ENCODE data around the gene MME.

MME gene

DNA sequence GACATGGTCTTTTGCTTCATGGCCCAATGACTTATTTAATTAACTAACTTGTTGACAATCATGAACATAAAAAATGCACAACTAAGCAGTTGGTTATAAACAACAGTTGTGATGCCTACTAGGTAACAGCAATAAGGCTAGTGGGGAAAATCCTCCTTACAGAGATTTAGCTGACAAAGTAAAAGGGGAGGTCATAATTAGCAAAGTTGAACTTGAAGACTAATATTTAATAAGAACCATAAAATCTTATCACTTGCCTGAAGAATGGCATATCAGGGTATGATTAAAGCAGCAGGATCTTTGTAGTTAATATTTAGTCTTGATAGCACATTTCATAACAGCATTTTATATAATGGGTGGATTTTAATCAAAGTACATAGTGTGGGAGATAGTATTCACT, 84.2 kb downstream of the MME start:
- no peaks in the 10 kb centered on the region for H3K9me3 ChIP-seq (replicated peaks in 1 of 2; ENCODE audit: control insufficient read depth in 2 of 2, insufficient read depth in 1 of 2, low read depth in 1 of 2, low read length in 2 of 2)
- H2BK120ac ChIP-seq (ENCODE audit: low read depth, low read length): no peak overlapping the region
- no peak overlapping the region for H2BK5ac ChIP-seq (ENCODE audit: low read length)
- H4K91ac ChIP-seq (ENCODE audit: low read depth, low read length, poor library complexity): no peak overlapping the region
- no peak overlapping the region for H3K4me2 ChIP-seq (ENCODE audit: insufficient read depth, low read length, poor library complexity, severe bottlenecking)
- no peak overlapping the region for H2BK12ac ChIP-seq (ENCODE audit: low read length)
- no peaks in the 10 kb centered on the region for H3K79me1 ChIP-seq (ENCODE audit: low read depth, low read length)
- H3K36me3 ChIP-seq (replicated peaks in 1 of 2; ENCODE audit: control insufficient read depth in 2 of 2, insufficient read depth in 2 of 2, low read length in 2 of 2): no peaks in the 10 kb centered on the region
- no peaks in the 10 kb centered on the region for H3K27me3 ChIP-seq (ENCODE audit: control insufficient read depth in 3 of 3, insufficient read depth in 3 of 3, low read depth in 1 of 3, low read length in 3 of 3)
- H2BK15ac ChIP-seq (ENCODE audit: low read length): no peak overlapping the region
- no peaks in the 10 kb centered on the region for H3K4me1 ChIP-seq (ENCODE audit: control insufficient read depth in 2 of 2, insufficient read depth in 1 of 2, low read depth in 1 of 2, low read length in 2 of 2)
- H3K14ac ChIP-seq (ENCODE audit: low read length): no peak overlapping the region
- no peak overlapping the region for H2AK5ac ChIP-seq (ENCODE audit: low read depth, low read length)
- H3K27ac ChIP-seq (replicated peaks; ENCODE audit: low read length): no peak overlapping the region
- no peak for DNase-seq (ENCODE audit: low spot score)
- H3K9ac ChIP-seq (ENCODE audit: low read depth, low read length, poor library complexity): no peak overlapping the region
- H3K4ac ChIP-seq (ENCODE audit: low read length): no peak overlapping the region
- H3K18ac ChIP-seq (ENCODE audit: low read length): no peak overlapping the region
- H2AFZ ChIP-seq (ENCODE audit: low read length): no peak overlapping the region
- H3K23ac ChIP-seq (ENCODE audit: low read depth, low read length, poor library complexity): no peak overlapping the region
- H4K8ac ChIP-seq (ENCODE audit: low read depth, low read length): no peak overlapping the region
- no peak overlapping the region for H3K4me3 ChIP-seq (ENCODE audit: low read length in 2 of 2)

- H3K23ac ChIP-seq (ENCODE audit: low read depth, low read length, poor library complexity): no peak overlapping the region
- H3K9ac ChIP-seq (ENCODE audit: low read depth, low read length, poor library complexity): no peak overlapping the region
- no peaks in the 10 kb centered on the region for H3K79me1 ChIP-seq (ENCODE audit: low read depth, low read length)
- H3K36me3 ChIP-seq (replicated peaks in 1 of 2; ENCODE audit: control insufficient read depth in 2 of 2, insufficient read depth in 2 of 2, low read length in 2 of 2): no peaks in the 10 kb centered on the region
- no peak overlapping the region for H3K18ac ChIP-seq (ENCODE audit: low read length)
- H3K27me3 ChIP-seq (ENCODE audit: control insufficient read depth in 3 of 3, insufficient read depth in 3 of 3, low read depth in 1 of 3, low read length in 3 of 3): no peaks in the 10 kb centered on the region
- H2AFZ ChIP-seq (ENCODE audit: low read length): no peak overlapping the region
- H3K4me3 ChIP-seq (ENCODE audit: low read length in 2 of 2): no peak overlapping the region
- H3K9me3 ChIP-seq (replicated peaks in 1 of 2; ENCODE audit: control insufficient read depth in 2 of 2, insufficient read depth in 1 of 2, low read depth in 1 of 2, low read length in 2 of 2): no peaks in the 10 kb centered on the region
- no peak overlapping the region for H2BK12ac ChIP-seq (ENCODE audit: low read length)
- H4K91ac ChIP-seq (ENCODE audit: low read depth, low read length, poor library complexity): no peak overlapping the region
- no CpG with 5 or more reads among the region's 2 CpGs for WGBS, 2 donors (ENCODE audit: extremely low coverage in 2 of 2, insufficient read length in 2 of 2, insufficient replicate concordance in 1 of 2)
- H2BK5ac ChIP-seq (ENCODE audit: low read length): no peak overlapping the region
- no peak overlapping the region for H3K27ac ChIP-seq (replicated peaks; ENCODE audit: low read length)
- no peak overlapping the region for H3K4me2 ChIP-seq (ENCODE audit: insufficient read depth, low read length, poor library complexity, severe bottlenecking)
- H3K4me1 ChIP-seq (ENCODE audit: control insufficient read depth in 2 of 2, insufficient read depth in 1 of 2, low read depth in 1 of 2, low read length in 2 of 2): no peaks in the 10 kb centered on the region
- H2AK5ac ChIP-seq (ENCODE audit: low read depth, low read length): no peak overlapping the region
- H3K4ac ChIP-seq (ENCODE audit: low read length): no peak overlapping the region
- H3K14ac ChIP-seq (ENCODE audit: low read length): no peak overlapping the region
- no peak overlapping the region for H4K8ac ChIP-seq (ENCODE audit: low read depth, low read length)
- no peak for DNase-seq (ENCODE audit: low spot score)
- no peak overlapping the region for H2BK15ac ChIP-seq (ENCODE audit: low read length)
- H2BK120ac ChIP-seq (ENCODE audit: low read depth, low read length): no peak overlapping the region
These were observed 86.3 kb downstream of the MME start for GRCh38 chr3:155166441-155166840.

DNA sequence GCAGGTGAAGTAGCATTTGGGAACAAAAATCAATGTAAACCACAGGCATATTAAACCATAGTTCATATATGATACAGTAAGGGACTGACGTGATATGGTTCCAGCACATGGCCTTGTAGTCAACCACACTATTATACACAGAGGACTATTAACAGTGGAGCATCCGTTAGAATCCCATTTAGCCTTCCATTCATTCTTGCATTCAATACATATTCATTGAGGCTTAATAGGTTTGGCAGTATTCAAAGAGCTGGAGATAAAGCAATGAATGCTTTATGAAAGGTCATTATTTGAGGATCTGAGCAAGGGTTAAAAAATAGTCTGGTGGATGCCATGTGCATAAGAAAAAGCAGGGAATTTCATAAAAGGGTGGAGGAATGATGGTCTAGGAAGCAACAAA, 89.1 kb downstream of the MME start:
- Histone ChIP-seq H4K8ac (ENCODE audit: low read depth, low read length) (no peak overlapping the region), H3K9me3 (replicated peaks in 1 of 2; ENCODE audit: control insufficient read depth in 2 of 2, insufficient read depth in 1 of 2, low read depth in 1 of 2, low read length in 2 of 2) (no peaks in the 10 kb centered on the region), H3K9ac (ENCODE audit: low read depth, low read length, poor library complexity) (no peak overlapping the region), H4K91ac (ENCODE audit: low read depth, low read length, poor library complexity) (no peak overlapping the region), H2AK5ac (ENCODE audit: low read depth, low read length) (no peak overlapping the region), H3K27me3 (ENCODE audit: control insufficient read depth in 3 of 3, insufficient read depth in 3 of 3, low read depth in 1 of 3, low read length in 3 of 3) (no peaks in the 10 kb centered on the region), H3K27ac (replicated peaks; ENCODE audit: low read length) (no peak overlapping the region), H3K4ac (ENCODE audit: low read length) (no peak overlapping the region), H3K23ac (ENCODE audit: low read depth, low read length, poor library complexity) (no peak overlapping the region), H3K4me2 (ENCODE audit: insufficient read depth, low read length, poor library complexity, severe bottlenecking) (no peak overlapping the region), H2BK5ac (ENCODE audit: low read length) (no peak overlapping the region), H3K79me1 (ENCODE audit: low read depth, low read length) (no peaks in the 10 kb centered on the region), H2BK120ac (ENCODE audit: low read depth, low read length) (no peak overlapping the region), H3K14ac (ENCODE audit: low read length) (no peak overlapping the region), H2AFZ (ENCODE audit: low read length) (no peak overlapping the region), H3K4me3 (ENCODE audit: low read length in 2 of 2) (no peak overlapping the region), H3K36me3 (replicated peaks in 1 of 2; ENCODE audit: control insufficient read depth in 2 of 2, insufficient read depth in 2 of 2, low read length in 2 of 2) (no peaks in the 10 kb centered on the region), H2BK15ac (ENCODE audit: low read length) (no peak overlapping the region), H3K4me1 (ENCODE audit: control insufficient read depth in 2 of 2, insufficient read depth in 1 of 2, low read depth in 1 of 2, low read length in 2 of 2) (no peaks in the 10 kb centered on the region), H2BK12ac (ENCODE audit: low read length) (no peak overlapping the region), H3K18ac (ENCODE audit: low read length) (no peak overlapping the region)
- no peak for DNase-seq (ENCODE audit: low spot score)
- WGBS, 2 donors (ENCODE audit: extremely low coverage in 2 of 2, insufficient read length in 2 of 2, insufficient replicate concordance in 1 of 2): no CpG with 5 or more reads among the region's 2 CpGs

GRCh38 chr3:155173771-155174170, 93.7 kb downstream of the MME start:
- H3K27ac ChIP-seq (replicated peaks; ENCODE audit: low read length): no peak overlapping the region
- H3K4me1 ChIP-seq (ENCODE audit: control insufficient read depth in 2 of 2, insufficient read depth in 1 of 2, low read depth in 1 of 2, low read length in 2 of 2): no peaks in the 10 kb centered on the region
- H2BK12ac ChIP-seq (ENCODE audit: low read length): no peak overlapping the region
- no peak overlapping the region for H2BK5ac ChIP-seq (ENCODE audit: low read length)
- no peaks in the 10 kb centered on the region for H3K27me3 ChIP-seq (ENCODE audit: control insufficient read depth in 3 of 3, insufficient read depth in 3 of 3, low read depth in 1 of 3, low read length in 3 of 3)
- no peak overlapping the region for H3K14ac ChIP-seq (ENCODE audit: low read length)
- no peak overlapping the region for H4K8ac ChIP-seq (ENCODE audit: low read depth, low read length)
- H3K9ac ChIP-seq (ENCODE audit: low read depth, low read length, poor library complexity): no peak overlapping the region
- H3K4ac ChIP-seq (ENCODE audit: low read length): no peak overlapping the region
- DNase-seq (ENCODE audit: low spot score): no peak
- no peak overlapping the region for H3K4me3 ChIP-seq (ENCODE audit: low read length in 2 of 2)
- H4K91ac ChIP-seq (ENCODE audit: low read depth, low read length, poor library complexity): no peak overlapping the region
- no peak overlapping the region for H2BK120ac ChIP-seq (ENCODE audit: low read depth, low read length)
- H3K18ac ChIP-seq (ENCODE audit: low read length): no peak overlapping the region
- no peaks in the 10 kb centered on the region for H3K79me1 ChIP-seq (ENCODE audit: low read depth, low read length)
- no peak overlapping the region for H2BK15ac ChIP-seq (ENCODE audit: low read length)
- H2AK5ac ChIP-seq (ENCODE audit: low read depth, low read length): no peak overlapping the region
- H2AFZ ChIP-seq (ENCODE audit: low read length): no peak overlapping the region
- no peaks in the 10 kb centered on the region for H3K36me3 ChIP-seq (replicated peaks in 1 of 2; ENCODE audit: control insufficient read depth in 2 of 2, insufficient read depth in 2 of 2, low read length in 2 of 2)
- H3K23ac ChIP-seq (ENCODE audit: low read depth, low read length, poor library complexity): no peak overlapping the region
- H3K4me2 ChIP-seq (ENCODE audit: insufficient read depth, low read length, poor library complexity, severe bottlenecking): no peak overlapping the region
- no peaks in the 10 kb centered on the region for H3K9me3 ChIP-seq (replicated peaks in 1 of 2; ENCODE audit: control insufficient read depth in 2 of 2, insufficient read depth in 1 of 2, low read depth in 1 of 2, low read length in 2 of 2)
- WGBS, 2 donors (ENCODE audit: extremely low coverage in 2 of 2, insufficient read length in 2 of 2, insufficient replicate concordance in 1 of 2): no CpG with 5 or more reads among the region's 1 CpG
